Brain microvascular endothelial cell (primary cell): Measurements from ENCODE around the gene TMEM123.

Experiments
- DNase-seq: peaks from one replicate; pipeline ENCODE4 v3.0.0-alpha.2; 2020
- H3K27ac ChIP-seq: fragments of 250-450 bp; sonication (Bioruptor Pico); 2 replicates; pipeline ENCODE4 v1.5.1; 2020; ENCODE audit warnings: mild to moderate bottlenecking, moderate library complexity
- H3K27me3 ChIP-seq: fragments of 250-450 bp; sonication (Bioruptor Pico); replicated peaks from 2 replicates; pipeline ENCODE4 v1.5.1; 2020; ENCODE audit warnings: mild to moderate bottlenecking
- H3K36me3 ChIP-seq: fragments of 250-450 bp; sonication (Bioruptor Pico); replicated peaks from 2 replicates; pipeline ENCODE4 v1.5.1; 2020; ENCODE audit warnings: mild to moderate bottlenecking
- H3K4me3 ChIP-seq: 2 replicates; pipeline ENCODE4 v1.5.1; 2011; ENCODE audit warnings: low read depth, mild to moderate bottlenecking, control low read depth, low read length, moderate library complexity
- CTCF ChIP-seq: IDR thresholded peaks from 2 replicates; pipeline ENCODE4 v1.5.1; 2011; ENCODE audit warnings: low read depth, mild to moderate bottlenecking, moderate library complexity, low read length, control low read depth, inconsistent platforms; ENCODE audit errors: missing control alignments
- in situ Hi-C: cut with HindIII; loops from 2 replicates; pipeline ENCODE4 v1.10.0; 2017; ENCODE audit warnings: low sequenced_read_pairs, low pct_ligation_motif_present

TMEM123 gene

GRCh38 chr11:102470251-102470650 lies 17.7 kb upstream of the TMEM123 start:
- no peak for DNase-seq
- Histone ChIP-seq H3K27me3 (no peaks in the 10 kb centered on the region), H3K36me3 (no peaks in the 10 kb centered on the region), H3K27ac (no peak overlapping the region), H3K4me3 (no peak overlapping the region)
- TF ChIP-seq CTCF = no peak
- in situ Hi-C loops = no loop called here

- H3K36me3 ChIP-seq = no peaks in the 10 kb centered on the region
- TF ChIP-seq CTCF = no peak
- in situ Hi-C loops = no loop called here
- H3K27me3 ChIP-seq = no peaks in the 10 kb centered on the region
- no peak overlapping the region for H3K27ac ChIP-seq
- no peak for DNase-seq
- no peak overlapping the region for H3K4me3 ChIP-seq
Observed at GRCh38 chr11:102469196-102469821, 16.7 kb upstream of the TMEM123 start.

- Histone ChIP-seq H3K27ac (no peak overlapping the region), H3K27me3 (no peaks in the 10 kb centered on the region), H3K36me3 (no peaks in the 10 kb centered on the region), H3K4me3 (no peak overlapping the region)
- in situ Hi-C loops = no loop called here
- DNase-seq = no peak
- TF ChIP-seq CTCF = no peak
Observed at GRCh38 chr11:102468616-102469195, 16.1 kb upstream of the TMEM123 start.

- no peak for DNase-seq
- Histone ChIP-seq H3K27me3 (no peaks in the 10 kb centered on the region), H3K27ac (no peak overlapping the region), H3K36me3 (no peaks in the 10 kb centered on the region), H3K4me3 (no peak overlapping the region)
- TF ChIP-seq CTCF = no peak
- in situ Hi-C loops = no loop called here
Observed at GRCh38 chr11:102467853-102468580, 15.5 kb upstream of the TMEM123 start.

- no peak overlapping the region for H3K4me3 ChIP-seq
- TF ChIP-seq CTCF = no peak
- in situ Hi-C loops = no loop called here
- no peaks in the 10 kb centered on the region for H3K27me3 ChIP-seq
- no peak overlapping the region for H3K27ac ChIP-seq
- DNase-seq = no peak
- no peaks in the 10 kb centered on the region for H3K36me3 ChIP-seq
Observed at GRCh38 chr11:102467080-102467708, 14.6 kb upstream of the TMEM123 start.
